Amygdala (tissue), 56 donors: ENCODE results near the gene NUDCD3.

Source experiments
- DNase-seq, 56 donors: peaks; one replicate each; lab custom pipeline; 2025; lab: John Stamatoyannopoulos, UW

NUDCD3 gene

GRCh38 chr7:44374007-44374763, 116.3 kb downstream of the NUDCD3 start:
- no peak for DNase-seq

- DNase-seq = no peak
These were observed 117.1 kb downstream of the NUDCD3 start for GRCh38 chr7:44373418-44373740.

GRCh38 chr7:44372560-44373417, 117.7 kb downstream of the NUDCD3 start:
- DNase-seq = no peak

- DNase-seq = no peak
These were observed 121.6 kb downstream of the NUDCD3 start for GRCh38 chr7:44368885-44369284.

- DNase-seq = no peak
These were observed 122.0 kb downstream of the NUDCD3 start for GRCh38 chr7:44368455-44368854.

- DNase-seq = no peak
These were observed 122.9 kb downstream of the NUDCD3 start for GRCh38 chr7:44367475-44368043.

- no peak for DNase-seq
These were observed 123.5 kb downstream of the NUDCD3 start for GRCh38 chr7:44366986-44367385.

- DNase-seq = no peak
These were observed 136.8 kb downstream of the NUDCD3 start for GRCh38 chr7:44353668-44354067.

- peak in 7 of 56 donors; percentile 14 to 66 (median 28) for DNase-seq
These were observed 141.3 kb downstream of the NUDCD3 start for GRCh38 chr7:44348851-44349781.

- no peak for DNase-seq
These were observed 142.2 kb downstream of the NUDCD3 start for GRCh38 chr7:44348300-44348699.

GRCh38 chr7:44347546-44348114, 142.8 kb downstream of the NUDCD3 start:
- DNase-seq = no peak

GRCh38 chr7:44346063-44346462, 144.4 kb downstream of the NUDCD3 start:
- DNase-seq = no peak

- DNase-seq = no peak
These were observed 149.1 kb downstream of the NUDCD3 start for GRCh38 chr7:44341401-44341800.

GRCh38 chr7:44338600-44338999, 151.9 kb downstream of the NUDCD3 start:
- no peak for DNase-seq

- no peak for DNase-seq
These were observed 154.0 kb downstream of the NUDCD3 start for GRCh38 chr7:44336491-44336890.

- no peak for DNase-seq
These were observed 155.3 kb downstream of the NUDCD3 start for GRCh38 chr7:44335184-44335583.

GRCh38 chr7:44334734-44335097, 155.7 kb downstream of the NUDCD3 start:
- DNase-seq = peak in 2 of 56 donors; percentile 37 to 55

GRCh38 chr7:44333911-44334733, 156.3 kb downstream of the NUDCD3 start:
- peak in 25 of 56 donors; percentile 39 to 81 (median 63) for DNase-seq

GRCh38 chr7:44331682-44332081, 158.8 kb downstream of the NUDCD3 start:
- no peak for DNase-seq
